Neutrophil (primary cell): ENCODE data around the gene PALD1.

Source experiments
- H3K27ac ChIP-seq: fragments of 200-600 bp; sonication (generic); 2 replicates; pipeline ENCODE4 v1.5.1; 2016; ENCODE audit warnings: mild to moderate bottlenecking, moderate library complexity
- H3K27me3 ChIP-seq: fragments of 200-600 bp; sonication (generic); 2 replicates; pipeline ENCODE4 v1.6.0; 2016; ENCODE audit warnings: mild to moderate bottlenecking
- H3K36me3 ChIP-seq: fragments of 200-600 bp; sonication (generic); 2 replicates; pipeline ENCODE4 v1.5.1; 2017
- H3K4me1 ChIP-seq, 2 experiments: fragments of 200-600 bp in 1 of 2; sonication (generic) in 1 of 2; 1 replicate in 1 of 2; 2 replicates in 1 of 2; pipeline versions ENCODE4 v1.5.1 to v1.6.1; 2013 to 2016; ENCODE audit warnings: low read depth in 1 of 2, low read length in 1 of 2, mild to moderate bottlenecking in 1 of 2, moderate library complexity in 1 of 2; ENCODE audit not compliant: control insufficient read depth in 1 of 2, insufficient read depth in 1 of 2
- H3K4me3 ChIP-seq, 2 experiments: fragments of 200-600 bp in 1 of 2; sonication (generic) in 1 of 2; 1 replicate in 1 of 2; 2 replicates in 1 of 2; pipeline ENCODE4 v1.5.1; 2013 to 2016; ENCODE audit warnings: low read depth in 1 of 2, low read length in 1 of 2, mild to moderate bottlenecking in 1 of 2, moderate library complexity in 1 of 2
- H3K9me3 ChIP-seq: fragments of 200-600 bp; sonication (generic); 2 replicates; pipeline ENCODE4 v1.5.1; 2016
- TF ChIP-seq, protein P1 (sequence below): fragments of 200-600 bp; sonication (generic); IDR thresholded peaks from 2 replicates; pipeline ENCODE4 v1.5.1; 2016; ENCODE audit warnings: antibody characterized with exemption

The PALD1 gene

GRCh38 chr10:70496341-70497119, 18.0 kb downstream of the PALD1 start:
- Histone ChIP-seq H3K36me3 (no peaks in the 10 kb centered on the region), H3K4me1 (peaks cover 20 to 23% of the 10 kb centered on the region in 2 experiments), H3K27ac (no peak overlapping the region), H3K27me3 (peaks cover 17% of the 10 kb centered on the region), H3K4me3 (no peak overlapping the region), H3K9me3 (no peaks in the 10 kb centered on the region)
- TF ChIP-seq, protein P1, sequence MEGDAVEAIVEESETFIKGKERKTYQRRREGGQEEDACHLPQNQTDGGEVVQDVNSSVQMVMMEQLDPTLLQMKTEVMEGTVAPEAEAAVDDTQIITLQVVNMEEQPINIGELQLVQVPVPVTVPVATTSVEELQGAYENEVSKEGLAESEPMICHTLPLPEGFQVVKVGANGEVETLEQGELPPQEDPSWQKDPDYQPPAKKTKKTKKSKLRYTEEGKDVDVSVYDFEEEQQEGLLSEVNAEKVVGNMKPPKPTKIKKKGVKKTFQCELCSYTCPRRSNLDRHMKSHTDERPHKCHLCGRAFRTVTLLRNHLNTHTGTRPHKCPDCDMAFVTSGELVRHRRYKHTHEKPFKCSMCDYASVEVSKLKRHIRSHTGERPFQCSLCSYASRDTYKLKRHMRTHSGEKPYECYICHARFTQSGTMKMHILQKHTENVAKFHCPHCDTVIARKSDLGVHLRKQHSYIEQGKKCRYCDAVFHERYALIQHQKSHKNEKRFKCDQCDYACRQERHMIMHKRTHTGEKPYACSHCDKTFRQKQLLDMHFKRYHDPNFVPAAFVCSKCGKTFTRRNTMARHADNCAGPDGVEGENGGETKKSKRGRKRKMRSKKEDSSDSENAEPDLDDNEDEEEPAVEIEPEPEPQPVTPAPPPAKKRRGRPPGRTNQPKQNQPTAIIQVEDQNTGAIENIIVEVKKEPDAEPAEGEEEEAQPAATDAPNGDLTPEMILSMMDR: no peak

- no peak overlapping the region for H3K27ac ChIP-seq
- TF ChIP-seq, protein P1: no peak
- H3K9me3 ChIP-seq: no peaks in the 10 kb centered on the region
- H3K27me3 ChIP-seq: peaks cover 17% of the 10 kb centered on the region
- no peak overlapping the region for H3K4me3 ChIP-seq
- no peaks in the 10 kb centered on the region for H3K36me3 ChIP-seq
- peaks cover 20 to 23% of the 10 kb centered on the region in 2 experiments for H3K4me1 ChIP-seq
These were observed 18.6 kb downstream of the PALD1 start for GRCh38 chr10:70497120-70497545.

DNA sequence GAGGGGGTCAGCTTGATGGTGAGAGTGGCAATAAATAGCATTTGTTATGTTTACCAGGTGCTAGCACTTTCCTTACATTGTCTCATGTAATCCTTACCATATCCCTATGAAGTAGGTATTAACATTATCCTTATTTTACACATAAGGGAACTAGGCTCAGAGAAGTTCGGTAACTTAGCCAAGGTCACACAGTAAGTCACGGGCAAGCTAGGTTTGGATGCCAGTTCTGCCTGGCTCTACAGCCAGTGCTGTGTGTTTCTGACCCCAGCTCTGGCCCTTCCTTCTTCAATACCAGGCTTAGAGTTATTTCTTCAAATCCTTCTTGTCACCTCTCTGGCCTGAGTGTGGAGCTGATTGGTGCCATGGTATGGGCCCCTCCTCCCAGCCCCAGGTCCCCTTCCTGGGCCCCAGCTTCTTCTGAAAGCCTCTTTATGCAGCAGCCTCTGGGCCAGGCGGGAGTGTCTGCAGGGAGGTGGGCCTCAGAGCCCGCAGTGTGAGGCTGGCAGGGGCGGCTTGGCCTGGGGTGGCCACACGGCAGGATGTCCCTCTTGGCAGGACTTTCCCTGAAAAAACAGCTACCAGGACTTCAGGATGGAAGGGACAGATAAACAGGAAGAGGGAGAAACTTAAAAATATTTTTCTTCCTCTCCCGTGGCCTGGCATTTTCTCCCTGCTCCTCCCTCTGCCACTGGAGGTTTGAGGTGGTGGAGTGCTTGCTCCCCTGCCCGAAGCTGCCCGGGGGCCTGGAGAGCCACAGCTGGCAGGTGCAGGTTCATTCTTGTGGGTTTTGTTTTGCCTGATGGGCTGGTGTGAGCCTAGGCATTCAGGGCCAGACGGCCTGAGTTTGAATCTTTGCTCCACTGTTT, 20.6 kb downstream of the PALD1 start:
- H3K4me3 ChIP-seq: no peak overlapping the region
- peaks cover 12% of the 10 kb centered on the region for H3K27me3 ChIP-seq
- H3K9me3 ChIP-seq: no peaks in the 10 kb centered on the region
- no peak overlapping the region for H3K27ac ChIP-seq
- H3K4me1 ChIP-seq: peaks cover 7% of the 10 kb centered on the region in 2 experiments
- TF ChIP-seq, protein P1: no peak
- H3K36me3 ChIP-seq: no peaks in the 10 kb centered on the region

DNA sequence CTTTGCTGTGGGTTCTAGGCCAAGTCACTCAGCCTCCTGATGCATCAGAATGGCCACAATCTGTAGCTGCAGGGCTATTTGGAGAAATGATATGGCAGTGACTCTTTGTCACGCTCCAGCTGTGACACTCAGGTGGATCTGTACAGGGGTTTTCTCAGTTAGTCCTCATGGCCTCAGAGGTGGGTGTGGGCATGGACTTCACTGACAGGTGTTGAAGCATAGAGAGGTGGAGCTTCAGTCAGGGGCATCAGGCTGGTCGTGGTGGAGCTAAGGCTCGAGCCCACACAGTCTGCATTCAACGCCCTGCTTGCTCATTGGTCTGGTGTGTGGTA, 21.2 kb downstream of the PALD1 start:
- Histone ChIP-seq H3K27ac (no peak overlapping the region), H3K9me3 (no peaks in the 10 kb centered on the region), H3K36me3 (no peaks in the 10 kb centered on the region), H3K4me1 (peaks cover 1% of the 10 kb centered on the region in 2 experiments), H3K27me3 (peaks cover 6% of the 10 kb centered on the region), H3K4me3 (no peak overlapping the region)
- TF ChIP-seq, protein P1: no peak

- Histone ChIP-seq H3K4me3 (no peak overlapping the region), H3K9me3 (no peaks in the 10 kb centered on the region), H3K27ac (no peak overlapping the region), H3K36me3 (no peaks in the 10 kb centered on the region), H3K27me3 (no peaks in the 10 kb centered on the region), H3K4me1 (no peaks in the 10 kb centered on the region)
- TF ChIP-seq, protein P1: no peak
These were observed 21.8 kb downstream of the PALD1 start for GRCh38 chr10:70500368-70500767.
